ENCODE results near the gene KRTAP19-2. TPM values are rescaled to one million over a fixed set of nuclear protein-coding genes. Genes with fewer than 3 reads are reported as not detected.

The KRTAP19-2 gene
- total RNA-seq, 1 experiment from 2014 or later: not detected

DNA sequence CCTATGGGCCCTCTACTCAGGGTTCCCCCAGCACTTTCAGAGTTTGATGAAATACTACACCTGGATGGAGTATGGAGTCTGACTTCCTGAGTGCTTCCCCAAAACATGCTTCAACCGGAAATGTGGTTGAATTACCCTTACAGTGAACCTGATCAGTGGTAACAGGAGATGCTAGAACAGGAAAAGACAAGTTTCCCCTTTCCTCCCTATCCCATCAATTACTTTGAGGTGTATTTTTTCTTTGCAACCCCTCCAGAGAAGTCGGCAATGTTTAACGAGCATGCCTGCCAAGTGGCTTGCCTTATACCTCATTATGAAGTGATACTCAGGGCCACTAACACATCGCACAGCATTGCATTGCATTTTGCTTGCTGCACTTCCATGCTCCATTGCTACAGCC, 40.2 kb downstream of the KRTAP19-2 start:
- Histone ChIP-seq H3K36me3 (replicated peaks; ENCODE audit: control insufficient read depth, insufficient read depth, low read length) (no peaks in the 10 kb centered on the region), H3K4me3 (ENCODE audit: insufficient read depth, low read depth, low read length) (no peak overlapping the region), H3K27me3 (ENCODE audit: control insufficient read depth, insufficient read depth, low read length) (no peaks in the 10 kb centered on the region)
- DNase-seq: no peak

DNA sequence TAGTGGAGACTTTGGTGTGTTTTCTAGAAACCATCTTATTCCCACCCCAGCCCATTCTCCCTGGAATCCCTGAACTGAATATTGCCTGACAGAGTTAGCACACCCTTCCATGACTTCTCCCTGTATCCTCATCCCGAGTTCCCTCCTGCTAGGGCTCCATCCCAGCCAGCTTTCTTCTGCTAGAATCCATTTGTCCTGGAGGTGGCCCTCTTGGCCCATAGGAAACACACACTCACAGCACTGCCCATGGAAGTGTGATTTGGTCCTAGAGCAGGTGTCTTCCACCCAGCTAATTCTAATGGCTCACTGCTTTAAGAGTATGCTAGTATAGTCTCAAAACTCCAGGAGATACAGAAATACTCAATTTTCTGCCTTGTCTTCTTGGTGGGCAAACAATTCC, 43.0 kb downstream of the KRTAP19-2 start:
- Histone ChIP-seq H3K4me3 (ENCODE audit: insufficient read depth, low read depth, low read length) (no peak overlapping the region), H3K36me3 (replicated peaks; ENCODE audit: control insufficient read depth, insufficient read depth, low read length) (no peaks in the 10 kb centered on the region), H3K27me3 (ENCODE audit: control insufficient read depth, insufficient read depth, low read length) (no peaks in the 10 kb centered on the region)
- peak; percentile 17 for DNase-seq

DNA sequence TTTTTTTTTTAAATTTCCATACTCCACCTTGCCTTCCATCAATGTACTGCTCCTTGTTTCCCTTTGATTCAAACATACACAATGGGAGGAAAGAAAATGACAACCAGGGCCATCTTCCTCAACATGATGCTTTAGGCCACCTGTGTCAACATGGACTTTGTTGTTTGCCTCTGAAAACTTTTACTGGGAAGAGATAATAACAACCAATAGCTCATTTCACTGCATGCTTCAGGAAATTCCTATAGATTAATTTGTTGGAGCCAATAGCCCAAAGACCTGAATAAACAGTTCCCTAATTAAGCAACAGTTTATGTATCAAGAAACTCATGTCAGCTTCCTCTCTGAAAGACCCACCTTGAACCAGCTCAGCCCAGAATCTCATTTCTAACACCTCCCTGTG, 44.0 kb downstream of the KRTAP19-2 start:
- no peak for DNase-seq
- Histone ChIP-seq H3K27me3 (ENCODE audit: control insufficient read depth, insufficient read depth, low read length) (no peaks in the 10 kb centered on the region), H3K36me3 (replicated peaks; ENCODE audit: control insufficient read depth, insufficient read depth, low read length) (no peaks in the 10 kb centered on the region), H3K4me3 (ENCODE audit: insufficient read depth, low read depth, low read length) (no peak overlapping the region)

DNA sequence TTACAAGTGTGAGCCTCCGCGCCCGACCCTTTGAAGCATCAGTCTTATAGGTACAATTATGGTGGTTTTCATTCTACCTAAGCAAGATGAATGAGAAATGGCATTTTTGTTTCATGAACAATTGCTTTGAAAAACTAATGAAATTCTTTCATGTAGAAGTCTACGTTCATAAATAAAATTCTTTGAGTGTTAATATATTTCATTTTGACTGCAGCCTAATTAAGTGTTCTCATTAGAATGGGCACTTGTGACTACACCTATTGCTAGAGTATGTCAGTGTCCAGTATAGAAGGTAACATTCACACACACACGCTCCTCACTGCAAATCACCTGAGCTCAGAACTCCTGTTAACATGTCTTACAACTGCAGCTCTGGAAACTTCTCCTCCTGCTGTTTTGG, 47.3 kb downstream of the KRTAP19-2 start, which contains the start of gene KRTAP15-1:
Gene KRTAP15-1, plus strand, starts transcription at position 301 of the 400 bp plus-strand sequence. Its CDS starts 53 bp downstream, at position 354.
- H3K4me3 ChIP-seq (ENCODE audit: insufficient read depth, low read depth, low read length): no peak within 1 kb of the TSS
- no peaks in the 10 kb centered on the region for H3K36me3 ChIP-seq (replicated peaks; ENCODE audit: control insufficient read depth, insufficient read depth, low read length)
- no peaks in the 10 kb centered on the region for H3K27me3 ChIP-seq (ENCODE audit: control insufficient read depth, insufficient read depth, low read length)
- DNase-seq: no peak

Other genes starting within 250 kb of the KRTAP19-2 start
- not detected in 2 replicates for gene KRTAP24-1, start 204.5 kb downstream of the KRTAP19-2 start, total RNA-seq (2014; rRNA removed; shearing (Covaris generic))
- not detected in 2 replicates for gene KRTAP25-1, start 197.9 kb downstream of the KRTAP19-2 start, total RNA-seq (2014; rRNA removed; shearing (Covaris generic))
- gene KRTAP26-1, start 167.1 kb downstream of the KRTAP19-2 start, total RNA-seq (2014; rRNA removed; shearing (Covaris generic)): not detected in 2 replicates
- gene KRTAP27-1, start 149.7 kb downstream of the KRTAP19-2 start, total RNA-seq (2014; rRNA removed; shearing (Covaris generic)): not detected in 2 replicates
- gene KRTAP23-1, start 138.8 kb downstream of the KRTAP19-2 start, total RNA-seq (2014; rRNA removed; shearing (Covaris generic)): not detected in 2 replicates
- gene KRTAP13-2, start 115.2 kb downstream of the KRTAP19-2 start, total RNA-seq (2014; rRNA removed; shearing (Covaris generic)): not detected in 2 replicates
- gene KRTAP13-1, start 91.4 kb downstream of the KRTAP19-2 start, total RNA-seq (2014; rRNA removed; shearing (Covaris generic)): not detected in 2 replicates
- not detected in 2 replicates for gene KRTAP13-3, start 61.5 kb downstream of the KRTAP19-2 start, total RNA-seq (2014; rRNA removed; shearing (Covaris generic))
- not detected in 2 replicates for gene KRTAP13-4, start 57.2 kb downstream of the KRTAP19-2 start, total RNA-seq (2014; rRNA removed; shearing (Covaris generic))
- gene KRTAP15-1, start 47.2 kb downstream of the KRTAP19-2 start, total RNA-seq (2014; rRNA removed; shearing (Covaris generic)): not detected in 2 replicates
- not detected in 2 replicates for gene KRTAP19-1, start 7.1 kb downstream of the KRTAP19-2 start, total RNA-seq (2014; rRNA removed; shearing (Covaris generic))
- not detected in 2 replicates for gene KRTAP19-3, start 4.6 kb upstream of the KRTAP19-2 start, total RNA-seq (2014; rRNA removed; shearing (Covaris generic))
- not detected in 2 replicates for gene KRTAP19-4, start 9.7 kb upstream of the KRTAP19-2 start, total RNA-seq (2014; rRNA removed; shearing (Covaris generic))
- not detected in 2 replicates for gene KRTAP19-5, start 14.7 kb upstream of the KRTAP19-2 start, total RNA-seq (2014; rRNA removed; shearing (Covaris generic))
- gene KRTAP19-6, start 54.4 kb upstream of the KRTAP19-2 start, total RNA-seq (2014; rRNA removed; shearing (Covaris generic)): not detected in 2 replicates
- gene KRTAP19-7, start 73.9 kb upstream of the KRTAP19-2 start, total RNA-seq (2014; rRNA removed; shearing (Covaris generic)): not detected in 2 replicates
- gene KRTAP22-2, start 103.0 kb upstream of the KRTAP19-2 start, total RNA-seq (2014; rRNA removed; shearing (Covaris generic)): not detected in 2 replicates
- not detected in 2 replicates for gene KRTAP6-3, start 105.0 kb upstream of the KRTAP19-2 start, total RNA-seq (2014; rRNA removed; shearing (Covaris generic))
- not detected in 2 replicates for gene KRTAP6-2, start 111.5 kb upstream of the KRTAP19-2 start, total RNA-seq (2014; rRNA removed; shearing (Covaris generic))
- not detected in 2 replicates for gene KRTAP22-1, start 113.7 kb upstream of the KRTAP19-2 start, total RNA-seq (2014; rRNA removed; shearing (Covaris generic))
- not detected in 2 replicates for gene KRTAP6-1, start 126.5 kb upstream of the KRTAP19-2 start, total RNA-seq (2014; rRNA removed; shearing (Covaris generic))
- not detected in 2 replicates for gene KRTAP20-1, start 129.0 kb upstream of the KRTAP19-2 start, total RNA-seq (2014; rRNA removed; shearing (Covaris generic))
- gene KRTAP20-4, start 133.2 kb upstream of the KRTAP19-2 start, total RNA-seq (2014; rRNA removed; shearing (Covaris generic)): not detected in 2 replicates
- gene KRTAP20-2, start 147.8 kb upstream of the KRTAP19-2 start, total RNA-seq (2014; rRNA removed; shearing (Covaris generic)): not detected in 2 replicates
- gene KRTAP20-3, start 155.4 kb upstream of the KRTAP19-2 start, total RNA-seq (2014; rRNA removed; shearing (Covaris generic)): not detected in 2 replicates
- gene KRTAP21-3, start 231.3 kb upstream of the KRTAP19-2 start, total RNA-seq (2014; rRNA removed; shearing (Covaris generic)): not detected in 2 replicates